Epidermal melanocyte (primary cell): Measurements from ENCODE around the gene MAP3K12.

ENCODE experiments used
- DNase-seq: peaks from one replicate; pipeline ENCODE4 v3.0.0; 2011; ENCODE audit warnings: low spot score; ENCODE audit not compliant: insufficient read length

Gene MAP3K12

DNA sequence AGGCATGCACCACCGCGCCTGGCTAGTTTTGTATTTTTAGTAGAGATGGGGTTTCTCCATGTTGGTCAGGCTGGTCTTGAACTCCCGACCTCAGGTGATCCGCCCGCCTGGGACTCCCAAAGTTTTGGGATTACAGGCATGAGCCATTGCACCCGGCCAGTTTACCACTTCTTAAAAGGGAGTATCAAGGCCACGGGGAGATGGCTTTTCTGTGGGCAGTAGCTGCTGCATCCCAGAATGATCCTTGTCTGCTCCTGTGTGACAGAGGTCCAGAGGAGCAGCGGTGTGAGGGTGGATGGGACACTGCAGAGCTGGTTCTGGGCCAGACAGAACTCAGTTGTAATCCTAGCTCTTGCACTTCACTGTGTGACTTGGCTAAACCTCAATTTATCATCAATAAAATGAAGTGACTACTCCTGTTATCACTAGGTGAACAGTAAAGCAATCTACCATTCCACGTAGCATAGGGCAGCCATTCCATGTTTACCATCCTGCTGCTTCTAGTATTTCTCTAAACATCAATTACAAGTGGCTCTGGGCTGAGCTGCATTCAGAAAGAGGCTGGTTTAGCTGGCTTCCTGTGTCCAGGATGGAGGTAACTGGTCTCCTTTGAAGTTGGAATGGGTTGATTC is 11.0 kb upstream of the MAP3K12 start:
- DNase-seq = no peak

GRCh38 chr12:53508534-53509170 is 9.4 kb upstream of the MAP3K12 start:
- peak; percentile 67 for DNase-seq

GRCh38 chr12:53507603-53507885 is 8.3 kb upstream of the MAP3K12 start:
- no peak for DNase-seq

DNA sequence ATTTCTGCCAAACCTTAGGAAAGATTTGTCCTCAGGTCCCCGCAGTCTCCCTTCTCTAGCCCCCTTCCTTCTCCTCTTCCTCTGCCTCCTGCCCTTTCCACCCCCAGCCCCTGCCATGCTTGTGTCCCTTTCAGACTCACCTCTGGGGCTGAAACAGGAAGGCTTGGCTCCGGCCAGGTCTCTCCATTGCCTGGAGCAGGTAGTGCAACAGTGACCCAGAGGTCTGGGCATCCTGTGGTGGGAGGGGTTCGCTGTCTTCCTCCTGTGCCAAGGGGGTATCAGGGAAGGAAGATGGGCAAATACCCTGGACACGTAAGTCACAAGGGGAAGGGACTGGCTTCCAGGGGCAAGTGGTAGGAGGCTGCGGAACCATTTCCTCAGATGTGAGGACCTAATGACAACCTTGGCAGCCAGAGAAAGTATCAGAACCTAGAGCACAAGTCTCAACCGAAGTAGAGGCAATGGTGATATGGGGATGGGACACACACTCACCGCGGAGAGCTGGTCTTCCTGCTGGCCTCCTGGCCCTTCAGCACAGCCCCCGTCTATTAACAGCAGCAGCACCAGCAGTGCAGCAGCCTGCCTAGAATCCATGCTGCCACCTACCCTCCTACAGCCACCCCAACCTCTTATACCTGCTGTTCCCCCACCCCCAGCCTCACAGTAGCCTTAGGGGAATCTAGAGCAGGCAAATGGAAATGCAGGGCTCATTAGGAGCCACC is 7.8 kb upstream of the MAP3K12 start, which contains the start of gene NPFF:
TSS of gene NPFF (minus strand) at position 604 of the 722 bp plus-strand sequence. CDS start at position 594, 10 bp downstream.
- DNase-seq = no peak

DNA sequence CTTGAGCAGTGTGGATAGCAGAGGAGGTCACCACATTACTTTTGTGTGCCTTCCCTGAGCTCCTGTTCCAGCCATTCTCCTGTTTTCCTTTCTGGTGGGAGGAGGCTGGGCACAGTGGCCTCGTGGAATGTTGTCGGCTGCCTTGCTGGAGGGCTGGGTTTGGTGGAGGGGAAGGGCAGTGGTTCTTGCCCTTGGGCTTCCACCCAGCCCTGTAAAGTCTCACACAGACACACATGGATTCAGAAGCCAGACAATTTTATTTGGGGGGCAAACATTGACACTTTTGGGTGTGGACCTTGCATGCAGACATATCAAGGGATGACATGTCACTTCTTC is 7.2 kb upstream of the MAP3K12 start:
- DNase-seq = no peak

GRCh38 chr12:53505555-53506449 is 6.5 kb upstream of the MAP3K12 start:
- DNase-seq = no peak

- no peak for DNase-seq
These were observed 5.8 kb upstream of the MAP3K12 start for GRCh38 chr12:53505086-53505485.

- DNase-seq = no peak
These were observed 5.0 kb upstream of the MAP3K12 start for GRCh38 chr12:53504004-53504920.

- no peak for DNase-seq
These were observed 3.9 kb upstream of the MAP3K12 start for GRCh38 chr12:53502983-53503728.

DNA sequence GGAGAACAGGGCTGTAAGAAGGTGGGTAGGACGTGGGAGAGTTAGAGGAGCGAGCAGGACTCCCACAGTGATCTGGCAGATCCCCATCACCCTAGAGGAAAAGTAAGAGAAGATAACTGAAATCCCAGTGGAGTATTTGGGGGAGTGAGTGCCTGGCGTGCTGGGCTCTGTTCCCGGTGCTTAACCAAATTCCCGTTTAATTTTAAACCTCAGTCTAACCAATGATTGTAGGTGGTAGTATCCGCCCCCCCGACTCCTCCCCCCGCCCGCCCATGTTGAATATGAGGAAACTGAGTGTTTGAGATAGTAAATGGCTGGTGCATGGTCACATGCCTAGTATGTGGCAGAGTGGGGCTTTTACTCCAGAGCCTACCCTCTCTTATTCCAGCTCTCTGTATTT is 3.1 kb upstream of the MAP3K12 start:
- no peak for DNase-seq

DNA sequence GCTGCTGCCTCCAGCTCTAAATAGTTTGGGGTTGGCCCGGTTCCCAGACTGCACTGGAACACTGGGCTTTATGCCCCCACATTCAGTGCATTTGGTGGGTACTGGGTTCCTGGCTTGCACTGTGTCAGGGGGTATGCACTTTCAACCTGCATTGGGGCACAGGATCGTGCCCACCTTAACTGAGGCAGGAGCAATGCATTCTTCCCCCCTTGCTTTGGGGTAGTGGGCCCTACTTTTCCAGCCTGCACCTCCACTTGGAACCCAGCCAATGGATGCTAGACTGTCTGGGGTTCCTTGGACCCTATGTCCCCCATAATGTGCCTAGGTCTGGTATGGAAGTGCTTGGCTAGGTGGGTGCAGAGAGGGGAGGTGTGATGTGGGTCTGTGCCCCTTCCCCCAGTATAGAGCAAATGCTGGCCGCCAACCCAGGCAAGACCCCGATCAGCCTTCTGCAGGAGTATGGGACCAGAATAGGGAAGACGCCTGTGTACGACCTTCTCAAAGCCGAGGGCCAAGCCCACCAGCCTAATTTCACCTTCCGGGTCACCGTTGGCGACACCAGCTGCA is 2.4 kb upstream of the MAP3K12 start:
- DNase-seq = no peak

DNA sequence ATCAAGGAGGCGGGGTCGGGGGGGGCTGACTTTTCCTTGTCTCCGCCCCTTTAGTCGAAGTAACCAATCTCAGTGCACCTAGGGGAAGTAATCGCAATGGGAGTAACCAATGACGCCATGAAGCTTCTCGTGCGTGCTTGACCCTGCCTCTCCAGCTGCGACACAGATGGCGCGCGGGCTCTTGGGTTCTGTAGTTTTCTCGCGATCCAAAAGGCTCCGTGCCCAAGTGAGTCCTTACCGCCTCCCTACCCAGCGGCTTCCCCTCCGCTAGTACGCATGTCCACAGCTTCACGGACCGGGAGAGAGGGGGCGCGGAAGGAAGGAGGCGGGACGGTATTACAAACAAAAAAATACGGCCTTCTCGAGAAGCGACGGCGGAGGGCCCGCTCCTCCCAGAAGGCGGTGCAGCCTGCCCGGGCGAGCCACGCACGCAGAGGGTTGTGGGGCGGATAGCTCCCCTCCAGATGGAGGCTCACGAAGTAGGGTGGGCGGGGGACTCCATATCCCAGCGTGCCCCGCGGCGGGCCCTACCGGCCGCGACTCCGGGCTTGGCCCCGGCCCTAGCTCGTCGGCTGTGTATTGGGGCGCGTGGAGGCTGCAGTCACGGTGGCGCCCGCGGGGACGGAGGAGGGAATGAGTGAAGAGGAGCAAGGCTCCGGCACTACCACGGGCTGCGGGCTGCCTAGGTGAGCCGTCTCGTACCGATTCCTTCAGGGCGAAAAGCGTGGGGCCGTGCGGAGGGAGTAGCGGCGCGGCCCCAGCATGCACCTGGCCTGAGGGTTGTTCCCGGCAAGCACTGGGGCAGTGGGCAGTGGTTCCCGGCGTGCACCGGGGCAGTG is 1.7 kb upstream of the MAP3K12 start, which contains the start of gene TARBP2:
TSS of gene TARBP2 (plus strand) at position 508 of the 839 bp plus-strand sequence. CDS start at position 634, 126 bp downstream.
- peak; percentile 86 for DNase-seq

DNA sequence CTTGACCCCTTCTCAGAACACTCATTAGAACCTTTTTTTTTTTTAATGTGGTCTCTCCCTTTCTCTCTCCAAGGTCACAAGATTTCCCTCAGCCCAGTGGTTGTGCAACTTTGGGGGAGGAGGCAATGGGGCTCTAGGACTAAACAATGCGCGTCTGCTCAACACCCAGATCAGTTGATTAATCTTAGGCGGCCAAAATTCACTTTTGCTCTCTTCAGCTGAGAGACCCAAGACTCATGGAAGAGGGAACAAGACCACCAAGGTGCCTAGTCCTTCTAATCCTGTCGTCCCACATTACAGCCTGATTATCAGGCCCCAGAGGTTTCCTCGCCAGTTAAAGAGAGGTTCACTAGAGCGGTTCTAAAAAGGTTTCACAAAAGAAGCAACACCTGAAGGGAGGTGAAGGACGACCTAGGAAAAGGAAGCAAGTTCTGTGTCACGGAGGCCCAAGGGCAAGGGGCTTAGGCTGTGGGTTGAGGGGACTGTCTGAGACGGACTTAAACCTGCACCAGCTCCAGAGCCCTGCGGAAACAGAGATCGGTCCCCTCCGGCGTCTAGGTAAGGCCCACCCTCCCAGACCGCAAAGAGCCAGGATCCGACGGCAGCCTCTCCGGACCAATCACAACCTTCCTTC is 1.0 kb upstream of the MAP3K12 start:
- no peak for DNase-seq

DNA sequence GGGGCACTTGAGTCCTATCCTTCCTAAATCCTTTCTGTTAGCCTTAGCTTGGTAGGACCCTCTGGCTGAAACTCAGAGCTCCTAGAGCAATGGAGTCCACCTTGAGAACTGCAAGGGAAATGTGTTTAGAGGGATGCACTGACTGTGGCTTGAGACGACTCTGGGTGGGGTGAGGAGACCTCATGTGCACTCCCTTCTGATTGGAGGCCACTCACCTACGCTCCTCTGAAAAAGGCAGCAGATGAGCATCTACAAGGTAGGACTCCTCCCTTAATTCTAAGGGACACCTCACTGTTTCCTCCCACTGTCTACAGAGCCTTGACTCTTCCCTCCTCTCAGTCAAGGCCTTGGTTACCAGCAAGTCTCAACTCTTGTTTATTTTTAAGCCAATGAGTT is 1.0 kb downstream of the MAP3K12 start:
- no peak for DNase-seq

- no peak for DNase-seq
These were observed 1.8 kb downstream of the MAP3K12 start for GRCh38 chr12:53497461-53497860.

GRCh38 chr12:53496752-53497032 is 2.6 kb downstream of the MAP3K12 start:
- DNase-seq = no peak

- peak; percentile 61 for DNase-seq
These were observed 3.1 kb downstream of the MAP3K12 start for GRCh38 chr12:53495903-53496751.
